Cardiac fibroblast (primary cell): ENCODE measurements around the gene GOLT1A.

Source experiments
- DNase-seq, 2 donors: peaks; one replicate each; pipeline versions ENCODE4 v3.0.0 to v3.0.0-alpha.2; 2010; ENCODE audit warnings: low read depth in 2 of 2
- H3K4me3 ChIP-seq, 2 donors: replicated peaks in 1 of 2; 1 replicate in 1 of 2; 2 replicates in 1 of 2; pipeline ENCODE4 v1.5.1; 2011; ENCODE audit warnings: low read depth in 2 of 2, low read length in 2 of 2, mild to moderate bottlenecking in 2 of 2, moderate library complexity in 1 of 2
- CTCF ChIP-seq: IDR thresholded peaks from one replicate; pipeline ENCODE4 v1.5.1; 2011; ENCODE audit warnings: low read depth, mild to moderate bottlenecking, low read length, inconsistent platforms

GOLT1A gene

GRCh38 chr1:204192589-204193352, 21.0 kb downstream of the GOLT1A start:
- H3K4me3 ChIP-seq = no peak overlapping the region
- no peak for DNase-seq
- TF ChIP-seq CTCF = no peak

- TF ChIP-seq CTCF = no peak
- DNase-seq = no peak
- no peak overlapping the region for H3K4me3 ChIP-seq
Measured at GRCh38 chr1:204192046-204192445, 21.7 kb downstream of the GOLT1A start.

- DNase-seq = no peak
- no peak for TF ChIP-seq CTCF
- no peak overlapping the region for H3K4me3 ChIP-seq
Measured at GRCh38 chr1:204191456-204191855, 22.3 kb downstream of the GOLT1A start.

GRCh38 chr1:204190212-204191211, 23.3 kb downstream of the GOLT1A start:
- TF ChIP-seq CTCF = no peak
- DNase-seq = peak; percentile 53 to 62
- peak overlapping the region in 1 of 2 donors; percentile 15 for H3K4me3 ChIP-seq

GRCh38 chr1:204188959-204189639, 24.7 kb downstream of the GOLT1A start:
- DNase-seq = no peak
- no peak overlapping the region for H3K4me3 ChIP-seq
- no peak for TF ChIP-seq CTCF

- DNase-seq = no peak
- TF ChIP-seq CTCF = no peak
- H3K4me3 ChIP-seq = no peak overlapping the region
Measured at GRCh38 chr1:204186597-204186996, 27.2 kb downstream of the GOLT1A start.
